SK-N-SH (cell line): Measurements from ENCODE around the gene CAPN11. TPM values are rescaled to one million over a fixed set of nuclear protein-coding genes. Genes with fewer than 3 reads are reported as not detected.

Experiments
- CTCF ChIA-PET: fragments of 300-600, 350-600 bp; formaldehyde crosslinking; extraction: SDS; loops from one replicate; lab custom pipeline; 2021; lab: Yijun Ruan, JAX
- POLR2A ChIA-PET: fragments of 350-600 bp; sonication (Branson Sonifier 250); formaldehyde crosslinking; extraction: SDS; loops from one replicate; lab custom pipeline; 2020; ENCODE audit warnings: antibody characterized with exemption, inconsistent platforms; lab: Yijun Ruan, JAX
- DNase-seq: peaks from one replicate; pipeline ENCODE4 v3.0.0; 2012
- H2AFZ ChIP-seq: fragments of 200-600 bp; sonication (generic); 2 replicates; pipeline ENCODE4 v1.8.1; 2016; ENCODE audit warnings: antibody characterized with exemption, mild to moderate bottlenecking, low read depth
- H3F3A ChIP-seq: fragments of 200-600 bp; sonication (generic); replicated peaks from 2 replicates; pipeline ENCODE3; 2016; ENCODE audit warnings: antibody characterized with exemption, mild to moderate bottlenecking; ENCODE audit not compliant: insufficient read depth
- H3K27ac ChIP-seq, 2 experiments: fragments of 200-500 bp in 1 of 2; fragments of 200-600 bp in 1 of 2; sonication (Bioruptor generic) in 1 of 2; sonication (generic), shearing (Covaris generic) in 1 of 2; 2 replicates each; pipeline versions ENCODE4 v1.5.1 to v1.6.1; 2014 to 2016; ENCODE audit warnings: low read depth in 2 of 2, inconsistent platforms in 1 of 2, low read length in 1 of 2, mild to moderate bottlenecking in 1 of 2, mixed read lengths in 1 of 2
- H3K27me3 ChIP-seq: fragments of 200-600 bp; sonication (generic), shearing (Covaris generic); 2 replicates; pipeline ENCODE4 v1.6.1; 2016; ENCODE audit warnings: mixed run types; ENCODE audit not compliant: insufficient read depth
- H3K36me3 ChIP-seq, 2 experiments: fragments of 200-500 bp in 1 of 2; fragments of 200-600 bp in 1 of 2; sonication (Bioruptor generic) in 1 of 2; sonication (generic) in 1 of 2; replicated peaks in 1 of 2; 2 replicates each; pipeline versions ENCODE3 to v1.5.1; 2014 to 2016; ENCODE audit warnings: low read length in 1 of 2, mild to moderate bottlenecking in 1 of 2; ENCODE audit not compliant: insufficient read depth in 2 of 2, control insufficient read depth in 1 of 2
- H3K4me1 ChIP-seq, 2 experiments: fragments of 200-500 bp in 1 of 2; fragments of 200-600 bp in 1 of 2; sonication (Bioruptor generic) in 1 of 2; sonication (generic), shearing (Covaris generic) in 1 of 2; 2 replicates each; pipeline versions ENCODE4 v1.5.1 to v1.6.1; 2014 to 2016; ENCODE audit warnings: low read depth in 1 of 2, low read length in 1 of 2, mixed run types in 1 of 2; ENCODE audit not compliant: insufficient read depth in 2 of 2, control insufficient read depth in 1 of 2
- H3K4me2 ChIP-seq: fragments of 200-600 bp; sonication (generic), shearing (Covaris generic); 2 replicates; pipeline ENCODE4 v1.6.1; 2017; ENCODE audit warnings: mixed run types
- H3K4me3 ChIP-seq, 2 experiments: fragments of 200-500 bp in 1 of 2; fragments of 200-600 bp in 1 of 2; sonication (Bioruptor generic) in 1 of 2; sonication (generic), shearing (Covaris generic) in 1 of 2; 2 replicates each; pipeline versions ENCODE4 v1.5.1 to v1.8.1; 2014 to 2016; ENCODE audit warnings: low read depth in 2 of 2, inconsistent platforms in 1 of 2, low read length in 1 of 2, mild to moderate bottlenecking in 1 of 2, mixed read lengths in 1 of 2, moderate library complexity in 1 of 2
- H3K79me2 ChIP-seq: fragments of 200-600 bp; sonication (generic); 2 replicates; pipeline ENCODE4 v1.8.1; 2017; ENCODE audit warnings: mild to moderate bottlenecking; ENCODE audit not compliant: insufficient read depth
- H3K9ac ChIP-seq: fragments of 200-600 bp; sonication (generic); 2 replicates; pipeline ENCODE4 v1.6.1; 2017; ENCODE audit warnings: mixed run types
- H3K9me2 ChIP-seq: fragments of 200-600 bp; sonication (generic); 2 replicates; pipeline ENCODE4 v1.6.1; 2017; ENCODE audit warnings: mixed run types
- H3K9me3 ChIP-seq: fragments of 200-600 bp; sonication (generic); 2 replicates; pipeline ENCODE4 v1.6.1; 2017; ENCODE audit warnings: mixed run types, mild to moderate bottlenecking, moderate library complexity
- H4K20me1 ChIP-seq: fragments of 200-600 bp; sonication (generic); 2 replicates; pipeline ENCODE4 v1.6.1; 2017; ENCODE audit warnings: mild to moderate bottlenecking, mixed run types; ENCODE audit not compliant: insufficient read depth
- EP300 ChIP-seq, 2 experiments: IDR thresholded peaks; 2 replicates each; pipeline versions ENCODE4 v1.4.0 to v1.6.1; 2012; ENCODE audit warnings: borderline replicate concordance in 1 of 2, low read depth in 1 of 2, low read length in 1 of 2
- EZH2phosphoT487 ChIP-seq: fragments of 200-600 bp; sonication (generic); IDR thresholded peaks from 2 replicates; pipeline ENCODE4 v1.6.1; 2017; ENCODE audit warnings: low read depth, mixed run types, mild to moderate bottlenecking, antibody characterized with exemption, moderate library complexity, borderline replicate concordance
- FOXM1 ChIP-seq: IDR thresholded peaks from 2 replicates; pipeline ENCODE4 v1.4.0; 2012; ENCODE audit warnings: low read depth, mild to moderate bottlenecking
- GABPA ChIP-seq: IDR thresholded peaks from 2 replicates; pipeline ENCODE4 v1.4.0; 2012; ENCODE audit warnings: low read depth, mild to moderate bottlenecking
- GATA2 ChIP-seq: sonication (generic); formaldehyde crosslinking; IDR thresholded peaks from 2 replicates; pipeline ENCODE4 v1.5.0; 2020; ENCODE audit warnings: mild to moderate bottlenecking, missing genetic modification reagents
- IRF3 ChIP-seq: fragments of 150-350 bp; IDR thresholded peaks from 2 replicates; pipeline ENCODE4 v1.6.1; 2016; ENCODE audit warnings: mild to moderate bottlenecking, low read depth, low read length
- MAX ChIP-seq: IDR thresholded peaks from 2 replicates; pipeline ENCODE4 v1.4.0; 2012; ENCODE audit warnings: low read depth
- NFIC ChIP-seq: IDR thresholded peaks from 2 replicates; pipeline ENCODE4 v1.4.0; 2012; ENCODE audit warnings: borderline replicate concordance
- ZBTB33 ChIP-seq: IDR thresholded peaks from 2 replicates; pipeline ENCODE4 v1.4.0; 2012; ENCODE audit warnings: low read depth, borderline replicate concordance
- WGBS: methylation state at CpG from one replicate; pipeline ENCODE4 v1.1.6; 2017; ENCODE audit warnings: low lambda C conversion rate; 5-methylcytosine and 5-hydroxymethylcytosine counted together
- polyA plus RNA-seq, 3 experiments: library from polyadenylated mRNA; depleted of rRNA; stranded (reverse); fragments of >200 nt; gene quantifications; 2 replicates each; pipeline ENCODE4 v1.2.3, GENCODE V29; 2012

Gene CAPN11
- polyA plus RNA-seq, 1 of the 3 experiments (the other 2 are of a cell fraction), result not detected

GRCh38 chr6:44135173-44135758, 23.4 kb upstream of the CAPN11 start:
- Histone ChIP-seq H3K9me3 (no peaks in the 10 kb centered on the region), H4K20me1 (peaks cover 5% of the 10 kb centered on the region; the same call in 1 of the 2 replicates), H3K9ac (no peak overlapping the region), H3K79me2 (peaks cover 13% of the 10 kb centered on the region; the same call in 1 of the 2 replicates), H3K27me3 (no peaks in the 10 kb centered on the region), H3K4me2 (no peak overlapping the region), H3K4me3 (no peak overlapping the region), H3F3A (peaks cover 3% of the 10 kb centered on the region), H2AFZ (no peak overlapping the region), H3K27ac (no peak overlapping the region), H3K4me1 (peaks cover 0 to 10% of the 10 kb centered on the region in 2 experiments; a peak in 1 of 4 replicates), H3K36me3 (peaks cover 0 to 20% of the 10 kb centered on the region in 2 experiments), H3K9me2 (no peaks in the 10 kb centered on the region)
- whole genome bisulfite sequencing, result 91% methylated on average over 10 of the region's 10 CpGs
- DNase-seq, result no peak
- ChIA-PET POLR2A (no interaction called here), CTCF (interaction anchor here (0.9 to 2.3 kb wide), 6 partner anchors 15 to 99 kb away, joined by 3 to 6 read pairs (median 4); no protein-coding TSS in a partner anchor)
- TF ChIP-seq GABPA (no peak), MAX (no peak), FOXM1 (no peak), EP300 (IDR thresholded peaks at IDR 0.05; ENCODE audit: borderline replicate concordance in 1 of 2, low read depth in 1 of 2, low read length in 1 of 2) (no peak), EZH2phosphoT487 (no peak), GATA2 (CRISPR knock-in tag) (no peak)

GRCh38 chr6:44135875-44136274, 22.7 kb upstream of the CAPN11 start:
- 98% methylated on average over 7 of the region's 7 CpGs for WGBS
- no peak for DNase-seq
- peaks cover 5% of the 10 kb centered on the region; the same call in 1 of the 2 replicates for H4K20me1 ChIP-seq
- peaks cover 3% of the 10 kb centered on the region for H3F3A ChIP-seq
- no peak overlapping the region for H3K4me3 ChIP-seq
- no peak overlapping the region for H2AFZ ChIP-seq
- TF ChIP-seq EP300 (IDR thresholded peaks at IDR 0.05; ENCODE audit: borderline replicate concordance in 1 of 2, low read depth in 1 of 2, low read length in 1 of 2) (no peak), IRF3 (no peak), NFIC (no peak), ZBTB33 (no peak)
- H3K79me2 ChIP-seq, result peaks cover 8% of the 10 kb centered on the region; the same call in 1 of the 2 replicates
- ChIA-PET CTCF (interaction anchor here (0.9 to 2.3 kb wide), 6 partner anchors 14 to 98 kb away, joined by 3 to 6 read pairs (median 4); no protein-coding TSS in a partner anchor), POLR2A (no interaction called here)
- H3K9ac ChIP-seq, result no peak overlapping the region
- no peaks in the 10 kb centered on the region for H3K9me3 ChIP-seq
- H3K36me3 ChIP-seq, result peaks cover 0 to 24% of the 10 kb centered on the region in 2 experiments
- H3K4me1 ChIP-seq, result peaks cover 0 to 10% of the 10 kb centered on the region in 2 experiments; a peak in 1 of 4 replicates
- no peaks in the 10 kb centered on the region for H3K27me3 ChIP-seq
- H3K4me2 ChIP-seq, result no peak overlapping the region
- no peaks in the 10 kb centered on the region for H3K9me2 ChIP-seq
- H3K27ac ChIP-seq, result no peak overlapping the region
